Esophagus muscularis mucosa (tissue), 4 donors: Measurements from ENCODE around the gene GRID2.

ENCODE experiments used
- EP300 ChIP-seq: sonication (generic); formaldehyde crosslinking; IDR thresholded peaks from one replicate; pipeline ENCODE4 v1.6.1; 2017; ENCODE audit warnings: antibody characterized with exemption
- POLR2A ChIP-seq: fragments of 450-650 bp; IDR thresholded peaks from one replicate; pipeline ENCODE4 v1.6.1; 2017; ENCODE audit warnings: antibody characterized with exemption, moderate library complexity, mild to moderate bottlenecking, low read depth
- POLR2AphosphoS5 ChIP-seq, 2 donors: sonication (generic); formaldehyde crosslinking; IDR thresholded peaks; one replicate each; pipeline ENCODE4 v1.6.1; 2017; ENCODE audit warnings: antibody characterized with exemption in 2 of 2
- TF ChIP-seq, protein P1 (sequence below), 3 experiments: fragments of 200-600 bp in 2 of 3; fragments of 450-650 bp in 1 of 3; sonication (generic) in 2 of 3; IDR thresholded peaks; one replicate each; pipeline ENCODE4 v1.5.1; 2017 to 2019; ENCODE audit warnings: antibody characterized with exemption in 3 of 3, mild to moderate bottlenecking in 2 of 3, moderate library complexity in 1 of 3

- TF ChIP-seq, protein P1, sequence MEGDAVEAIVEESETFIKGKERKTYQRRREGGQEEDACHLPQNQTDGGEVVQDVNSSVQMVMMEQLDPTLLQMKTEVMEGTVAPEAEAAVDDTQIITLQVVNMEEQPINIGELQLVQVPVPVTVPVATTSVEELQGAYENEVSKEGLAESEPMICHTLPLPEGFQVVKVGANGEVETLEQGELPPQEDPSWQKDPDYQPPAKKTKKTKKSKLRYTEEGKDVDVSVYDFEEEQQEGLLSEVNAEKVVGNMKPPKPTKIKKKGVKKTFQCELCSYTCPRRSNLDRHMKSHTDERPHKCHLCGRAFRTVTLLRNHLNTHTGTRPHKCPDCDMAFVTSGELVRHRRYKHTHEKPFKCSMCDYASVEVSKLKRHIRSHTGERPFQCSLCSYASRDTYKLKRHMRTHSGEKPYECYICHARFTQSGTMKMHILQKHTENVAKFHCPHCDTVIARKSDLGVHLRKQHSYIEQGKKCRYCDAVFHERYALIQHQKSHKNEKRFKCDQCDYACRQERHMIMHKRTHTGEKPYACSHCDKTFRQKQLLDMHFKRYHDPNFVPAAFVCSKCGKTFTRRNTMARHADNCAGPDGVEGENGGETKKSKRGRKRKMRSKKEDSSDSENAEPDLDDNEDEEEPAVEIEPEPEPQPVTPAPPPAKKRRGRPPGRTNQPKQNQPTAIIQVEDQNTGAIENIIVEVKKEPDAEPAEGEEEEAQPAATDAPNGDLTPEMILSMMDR (IDR thresholded peaks at IDR 0.05), result no peak
- TF ChIP-seq POLR2A (no peak), EP300 (no peak), POLR2AphosphoS5 (IDR thresholded peaks at IDR 0.05) (no peak)
These were observed 1105.3 kb downstream of the GRID2 start for GRCh38 chr4:93409035-93409434.
